ENCODE measurements around the gene RAB30.

RAB30 gene

DNA sequence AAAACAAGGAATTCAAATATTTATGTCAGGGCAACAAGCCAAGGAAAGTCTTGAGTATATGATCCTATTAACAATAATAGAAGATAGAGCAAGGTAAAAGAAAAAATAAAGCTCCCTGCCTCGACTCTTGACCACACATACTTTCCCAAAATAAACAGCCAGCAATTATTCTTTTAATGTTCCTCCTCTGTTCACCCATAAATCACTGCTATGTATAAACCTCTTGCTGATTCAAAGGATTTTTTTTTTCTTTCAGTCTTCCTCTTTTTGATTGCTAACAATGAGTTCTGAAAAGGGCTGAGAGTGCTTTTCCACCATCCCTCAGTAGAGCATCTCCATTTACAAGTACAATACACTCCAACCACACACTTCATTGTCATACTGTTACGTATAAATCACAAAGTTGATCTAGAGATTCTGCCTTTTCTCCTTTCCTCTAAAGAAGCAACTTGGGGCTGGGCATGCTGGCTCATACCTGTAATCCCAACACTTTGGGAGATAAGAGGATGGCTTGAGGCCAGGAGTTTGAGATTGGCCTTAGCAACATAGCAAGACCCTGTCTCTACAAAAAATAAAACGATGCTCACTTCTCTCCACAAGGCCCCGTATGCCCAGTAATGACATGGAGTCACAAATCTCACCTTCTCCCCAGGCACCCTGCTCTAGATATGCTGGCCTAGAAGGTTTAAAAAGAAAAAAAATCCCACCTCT is 24.0 kb downstream of the RAB30 start:
- TF ChIP-seq, protein P1, sequence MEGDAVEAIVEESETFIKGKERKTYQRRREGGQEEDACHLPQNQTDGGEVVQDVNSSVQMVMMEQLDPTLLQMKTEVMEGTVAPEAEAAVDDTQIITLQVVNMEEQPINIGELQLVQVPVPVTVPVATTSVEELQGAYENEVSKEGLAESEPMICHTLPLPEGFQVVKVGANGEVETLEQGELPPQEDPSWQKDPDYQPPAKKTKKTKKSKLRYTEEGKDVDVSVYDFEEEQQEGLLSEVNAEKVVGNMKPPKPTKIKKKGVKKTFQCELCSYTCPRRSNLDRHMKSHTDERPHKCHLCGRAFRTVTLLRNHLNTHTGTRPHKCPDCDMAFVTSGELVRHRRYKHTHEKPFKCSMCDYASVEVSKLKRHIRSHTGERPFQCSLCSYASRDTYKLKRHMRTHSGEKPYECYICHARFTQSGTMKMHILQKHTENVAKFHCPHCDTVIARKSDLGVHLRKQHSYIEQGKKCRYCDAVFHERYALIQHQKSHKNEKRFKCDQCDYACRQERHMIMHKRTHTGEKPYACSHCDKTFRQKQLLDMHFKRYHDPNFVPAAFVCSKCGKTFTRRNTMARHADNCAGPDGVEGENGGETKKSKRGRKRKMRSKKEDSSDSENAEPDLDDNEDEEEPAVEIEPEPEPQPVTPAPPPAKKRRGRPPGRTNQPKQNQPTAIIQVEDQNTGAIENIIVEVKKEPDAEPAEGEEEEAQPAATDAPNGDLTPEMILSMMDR (IDR thresholded peaks at IDR 0.05; ENCODE audit: control extremely low read depth, extremely low read depth, low read depth, missing control alignments), result no peak
- DNase-seq (ENCODE audit: extremely low spot score), result no peak
- CTCF ChIA-PET, result interaction anchor here (1.4 to 4.9 kb wide), 2 partner anchors 11 to 202 kb away, joined by 3 to 38 read pairs; no protein-coding TSS in a partner anchor
- POLR2A ChIA-PET, result no interaction called here

DNA sequence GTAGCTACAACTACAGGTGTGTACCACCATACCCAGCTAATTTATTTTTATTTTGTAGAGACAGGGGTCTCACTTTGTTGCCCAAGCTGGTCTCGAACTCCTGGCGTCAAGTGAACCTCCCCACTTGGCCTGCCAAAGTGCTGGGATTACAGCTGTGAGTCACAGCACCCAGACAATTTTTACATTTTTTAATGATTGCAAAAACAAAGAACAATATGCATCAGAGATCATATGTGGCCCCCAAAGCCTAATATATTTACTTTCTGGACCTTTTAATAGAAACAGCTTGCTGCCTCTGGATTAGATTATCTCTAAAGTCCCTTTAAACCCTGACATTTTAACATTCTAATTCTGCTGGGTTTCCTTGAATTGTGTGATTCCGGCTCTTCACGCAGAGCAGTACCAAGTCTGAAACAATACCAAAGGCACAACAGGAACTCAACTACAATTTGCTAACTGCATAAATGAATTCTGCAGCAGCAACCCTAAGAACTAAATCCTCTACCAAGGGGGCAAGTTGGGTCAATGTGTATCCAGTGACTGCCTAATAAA is 25.0 kb downstream of the RAB30 start:
- POLR2A ChIA-PET, result no interaction called here
- TF ChIP-seq, protein P1 (IDR thresholded peaks at IDR 0.05; ENCODE audit: control extremely low read depth, extremely low read depth, low read depth, missing control alignments), result no peak

DNA sequence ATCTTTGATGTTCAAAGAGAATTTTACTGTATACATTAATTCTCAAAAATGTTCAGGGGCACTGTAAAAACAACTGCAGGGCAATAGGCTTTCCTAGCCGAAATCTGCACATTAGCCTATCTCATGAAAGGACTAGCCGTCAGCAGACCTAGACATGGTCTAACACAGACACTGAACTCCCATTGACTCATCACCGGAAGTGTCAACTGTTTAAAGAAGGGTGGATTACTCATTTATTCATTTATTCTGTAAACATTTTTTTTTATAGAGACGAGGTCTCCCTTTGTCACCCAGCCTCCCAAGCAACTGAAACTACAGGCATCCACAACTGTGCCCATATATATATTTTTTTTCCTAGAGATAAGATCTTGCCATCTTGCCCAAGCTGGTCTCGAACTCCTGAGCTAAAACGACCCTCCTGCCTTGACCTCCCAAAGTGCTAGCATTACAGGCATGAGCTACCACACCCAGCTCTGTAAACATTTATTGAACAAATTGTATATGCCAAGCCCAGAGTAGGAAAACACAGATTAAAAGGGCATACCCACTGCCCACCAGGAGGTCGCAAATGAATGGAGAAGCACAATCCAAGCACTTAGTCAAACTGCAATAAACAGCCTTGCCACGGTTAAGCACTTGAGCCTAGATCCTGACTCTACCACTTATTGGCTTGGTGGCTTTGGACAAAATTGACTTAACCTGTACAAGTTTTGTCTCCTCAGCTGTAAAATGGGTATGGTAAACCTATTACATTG is 26.6 kb downstream of the RAB30 start:
- peak; percentile 39 for DNase-seq (ENCODE audit: extremely low spot score)
- CTCF ChIA-PET, result interaction anchor here (0.9 to 4.9 kb wide), 8 partner anchors 9 to 119 kb away, joined by 3 to 38 read pairs (median 4); no protein-coding TSS in a partner anchor
- TF ChIP-seq, protein P1 (IDR thresholded peaks at IDR 0.05; ENCODE audit: control extremely low read depth, extremely low read depth, low read depth, missing control alignments), result no peak
- POLR2A ChIA-PET, result no interaction called here

More for the DNA sequence above, 25.0 kb downstream of the RAB30 start:
- no peak for DNase-seq (ENCODE audit: extremely low spot score)
- CTCF ChIA-PET, result interaction anchor here (1.1 to 4.9 kb wide), 6 partner anchors 8 to 229 kb away, joined by 3 to 38 read pairs (median 5); no protein-coding TSS in a partner anchor

DNA sequence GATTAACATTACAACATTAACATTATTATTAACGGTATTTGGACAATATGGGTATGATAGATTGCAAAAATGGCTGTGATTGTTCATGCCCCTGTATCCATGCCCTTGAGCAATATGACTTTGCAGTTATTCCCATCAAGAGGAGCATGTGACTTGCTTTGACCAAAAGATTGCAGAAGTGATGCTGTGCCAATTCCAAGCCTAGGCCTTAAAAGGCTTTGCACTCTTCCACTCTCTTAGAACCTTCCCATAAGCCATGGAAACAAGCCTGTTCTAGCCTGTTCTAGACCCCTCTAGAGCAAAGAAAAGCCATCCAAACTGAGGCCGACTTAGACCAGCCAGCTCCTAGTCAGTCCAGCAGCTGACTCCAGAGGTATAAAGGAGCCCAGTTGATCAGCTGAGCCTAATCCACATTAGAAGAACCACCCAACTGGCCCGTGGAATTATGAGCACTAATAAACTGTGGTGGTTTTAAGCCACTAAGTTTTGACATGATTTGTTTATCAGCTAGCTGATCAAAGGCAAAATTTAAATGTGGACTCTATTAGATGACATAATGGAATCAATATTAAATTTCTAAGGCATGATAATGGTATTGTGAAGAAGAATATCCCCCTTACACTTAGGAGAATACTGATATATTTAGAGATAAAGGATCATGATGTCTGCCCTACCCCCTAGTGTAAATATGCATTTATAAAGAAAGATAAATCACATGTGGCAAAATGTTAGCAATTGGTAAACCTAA is 28.6 kb downstream of the RAB30 start:
- CTCF ChIA-PET, result interaction anchor here (1.5 kb wide), 1 partner anchor 11 kb away, joined by 3 read pairs; no protein-coding TSS in a partner anchor
- TF ChIP-seq, protein P1 (IDR thresholded peaks at IDR 0.05; ENCODE audit: control extremely low read depth, extremely low read depth, low read depth, missing control alignments), result no peak
- POLR2A ChIA-PET, result no interaction called here
- DNase-seq (ENCODE audit: extremely low spot score), result no peak

DNA sequence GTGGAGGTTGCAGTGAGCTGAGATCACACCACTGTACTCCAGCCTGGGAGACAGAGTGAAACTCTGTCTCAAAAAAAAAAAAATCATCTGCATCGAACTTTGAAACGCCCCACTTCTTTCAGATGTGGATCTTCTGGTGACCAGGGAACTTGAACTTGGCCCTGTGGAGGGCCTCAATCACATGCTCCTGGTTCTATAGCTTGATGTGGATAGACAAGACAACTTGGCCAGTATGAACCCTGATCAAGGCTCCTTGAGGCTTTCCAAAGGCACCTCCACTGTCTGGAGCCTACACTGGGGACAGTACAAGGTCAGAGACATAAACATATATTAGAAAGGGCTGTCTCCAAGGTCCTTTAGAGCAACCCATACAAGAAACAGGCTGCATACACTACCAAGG is 30.6 kb downstream of the RAB30 start:
- POLR2A ChIA-PET, result interaction anchor here (1.3 kb wide), 1 partner anchor 116 kb away, joined by 3 read pairs; the partner anchor contains the start of gene PCF11
- CTCF ChIA-PET, result interaction anchor here (0.9 to 1.6 kb wide), 6 partner anchors 8 to 114 kb away, joined by 3 to 4 read pairs (median 3); no protein-coding TSS in a partner anchor
- DNase-seq (ENCODE audit: extremely low spot score), result no peak
- TF ChIP-seq, protein P1 (IDR thresholded peaks at IDR 0.05; ENCODE audit: control extremely low read depth, extremely low read depth, low read depth, missing control alignments), result no peak

DNA sequence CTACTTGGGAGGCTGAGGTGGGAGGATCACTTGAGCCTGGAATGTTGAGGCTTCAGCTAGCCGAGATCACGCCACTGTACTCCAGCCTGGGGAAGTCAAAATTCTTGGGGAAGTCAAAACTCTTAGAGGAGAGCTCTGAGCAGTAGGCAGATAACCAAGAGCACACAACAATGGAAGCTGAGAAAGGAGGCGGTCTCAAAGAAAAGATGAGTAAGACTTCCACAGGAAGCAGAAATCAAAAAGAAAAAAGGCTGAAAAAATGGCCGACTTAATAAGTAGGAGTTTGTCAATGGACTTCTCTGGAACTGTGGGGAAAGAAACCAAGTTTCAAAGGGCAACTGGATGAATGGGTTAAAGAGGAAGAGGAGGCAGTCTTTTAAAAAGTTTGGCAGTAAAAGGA is 32.1 kb downstream of the RAB30 start:
- POLR2A ChIA-PET, result no interaction called here
- DNase-seq (ENCODE audit: extremely low spot score), result no peak
- TF ChIP-seq, protein P1 (IDR thresholded peaks at IDR 0.05; ENCODE audit: control extremely low read depth, extremely low read depth, low read depth, missing control alignments), result no peak
- CTCF ChIA-PET, result interaction anchor here (6.2 kb wide), 1 partner anchor 7 kb away, joined by 38 read pairs; no protein-coding TSS in a partner anchor

Data from GM10248 (cell line).